ENCODE results near the gene RAB5B. TPM values are rescaled to one million over a fixed set of nuclear protein-coding genes. Genes with fewer than 3 reads are reported as not detected.

RAB5B gene
- total RNA-seq, 3 donors from 2014 or later: 131 to 179 (median 173) TPM

DNA sequence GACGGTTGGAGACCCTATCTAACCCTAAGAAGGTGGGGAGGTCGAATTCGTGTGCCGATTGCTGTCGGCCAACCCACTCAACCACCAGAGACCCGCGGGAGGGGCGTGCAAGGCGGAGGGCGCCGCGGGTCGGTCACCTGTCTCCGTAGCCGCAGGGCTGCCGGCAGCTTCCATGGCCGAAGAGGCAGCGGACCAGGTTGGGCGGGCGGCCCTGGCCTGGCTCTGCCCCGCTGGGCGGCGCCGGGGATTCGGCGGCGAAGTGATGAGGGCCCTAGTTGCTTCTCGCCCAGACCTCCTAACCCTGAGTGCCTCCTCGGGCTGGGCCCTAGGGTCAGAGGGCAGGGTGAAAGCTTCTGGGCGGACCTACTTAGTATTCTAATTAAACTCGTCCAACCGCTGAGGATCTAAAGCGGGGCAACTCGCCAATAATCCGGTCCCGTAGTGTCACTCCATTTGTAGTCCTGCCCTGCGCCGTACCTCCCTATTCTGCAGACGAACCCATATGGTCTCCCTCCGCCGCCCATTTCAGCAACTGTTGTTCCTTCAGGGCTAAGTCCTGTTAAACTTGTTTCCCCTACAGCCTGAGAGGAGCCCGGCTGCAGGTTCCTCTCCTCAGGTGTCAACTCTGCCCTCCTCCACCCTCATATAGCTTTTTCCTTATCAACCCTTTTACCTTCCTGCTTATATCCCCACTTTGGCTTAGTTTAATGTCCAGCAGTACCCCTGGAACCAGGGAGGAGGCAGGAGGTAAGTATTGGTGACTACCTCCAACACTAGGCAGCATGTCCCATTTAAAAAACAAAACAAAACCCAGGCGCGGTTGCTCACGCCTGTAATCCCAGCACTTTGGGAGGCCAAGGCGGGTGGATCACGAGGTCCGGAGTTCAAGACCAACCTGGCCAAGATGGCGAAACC is 46.0 kb upstream of the RAB5B start, which contains the start of gene PYM1:
Gene PYM1, minus strand, starts transcription at position 307 of the 915 bp plus-strand sequence. Its CDS starts 133 bp downstream, at position 174.
- intact Hi-C loops (cut with DNase I, micrococcal nuclease): no loop called here
- peak; percentile 54 for ATAC-seq
- Histone ChIP-seq H3K4me1 (ENCODE audit: low read depth) (peaks cover 39% of the 10 kb centered on the region), H3K9me3 (no peaks in the 10 kb centered on the region), H3K4me3 (peak within 1 kb of the TSS; percentile 87), H3K36me3 (ENCODE audit: low read depth) (no peaks in the 10 kb centered on the region)
- peak; percentile 86 to 92 (median 90) for DNase-seq
- TF ChIP-seq, protein P1, sequence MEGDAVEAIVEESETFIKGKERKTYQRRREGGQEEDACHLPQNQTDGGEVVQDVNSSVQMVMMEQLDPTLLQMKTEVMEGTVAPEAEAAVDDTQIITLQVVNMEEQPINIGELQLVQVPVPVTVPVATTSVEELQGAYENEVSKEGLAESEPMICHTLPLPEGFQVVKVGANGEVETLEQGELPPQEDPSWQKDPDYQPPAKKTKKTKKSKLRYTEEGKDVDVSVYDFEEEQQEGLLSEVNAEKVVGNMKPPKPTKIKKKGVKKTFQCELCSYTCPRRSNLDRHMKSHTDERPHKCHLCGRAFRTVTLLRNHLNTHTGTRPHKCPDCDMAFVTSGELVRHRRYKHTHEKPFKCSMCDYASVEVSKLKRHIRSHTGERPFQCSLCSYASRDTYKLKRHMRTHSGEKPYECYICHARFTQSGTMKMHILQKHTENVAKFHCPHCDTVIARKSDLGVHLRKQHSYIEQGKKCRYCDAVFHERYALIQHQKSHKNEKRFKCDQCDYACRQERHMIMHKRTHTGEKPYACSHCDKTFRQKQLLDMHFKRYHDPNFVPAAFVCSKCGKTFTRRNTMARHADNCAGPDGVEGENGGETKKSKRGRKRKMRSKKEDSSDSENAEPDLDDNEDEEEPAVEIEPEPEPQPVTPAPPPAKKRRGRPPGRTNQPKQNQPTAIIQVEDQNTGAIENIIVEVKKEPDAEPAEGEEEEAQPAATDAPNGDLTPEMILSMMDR (IDR thresholded peaks at IDR 0.05): no peak

DNA sequence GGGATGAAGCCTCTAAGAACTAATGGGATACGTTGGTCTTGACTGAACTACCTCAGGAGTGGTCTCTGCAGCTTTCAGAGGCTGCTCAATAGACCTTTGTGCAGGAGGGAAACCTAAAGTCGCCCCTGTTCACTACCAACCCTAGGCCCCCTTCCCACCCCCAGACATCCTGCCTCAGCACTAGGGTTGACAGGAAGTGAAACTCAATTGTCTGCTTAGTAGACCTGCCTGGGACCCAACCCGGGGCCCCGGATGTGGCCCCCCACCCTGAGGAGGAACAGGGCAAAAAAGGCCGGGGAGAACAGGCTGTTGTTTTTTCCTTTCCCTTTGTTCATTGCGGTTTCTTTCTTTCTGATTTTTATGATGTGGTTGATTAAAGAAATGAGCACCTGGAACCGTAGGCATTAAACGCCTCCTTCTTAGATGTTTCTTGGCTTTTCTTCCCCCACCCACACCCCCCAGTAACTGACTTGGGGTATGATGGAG is 44.5 kb upstream of the RAB5B start:
- H3K9me3 ChIP-seq: no peaks in the 10 kb centered on the region
- TF ChIP-seq, protein P1 (IDR thresholded peaks at IDR 0.05): no peak
- intact Hi-C loops (cut with DNase I, micrococcal nuclease): no loop called here
- no peaks in the 10 kb centered on the region for H3K36me3 ChIP-seq (ENCODE audit: low read depth)
- no peak overlapping the region for H3K4me3 ChIP-seq
- peaks cover 43% of the 10 kb centered on the region for H3K4me1 ChIP-seq (ENCODE audit: low read depth)
- DNase-seq: peak; percentile 64 to 90 (median 74)
- peak; percentile 5 for ATAC-seq

DNA sequence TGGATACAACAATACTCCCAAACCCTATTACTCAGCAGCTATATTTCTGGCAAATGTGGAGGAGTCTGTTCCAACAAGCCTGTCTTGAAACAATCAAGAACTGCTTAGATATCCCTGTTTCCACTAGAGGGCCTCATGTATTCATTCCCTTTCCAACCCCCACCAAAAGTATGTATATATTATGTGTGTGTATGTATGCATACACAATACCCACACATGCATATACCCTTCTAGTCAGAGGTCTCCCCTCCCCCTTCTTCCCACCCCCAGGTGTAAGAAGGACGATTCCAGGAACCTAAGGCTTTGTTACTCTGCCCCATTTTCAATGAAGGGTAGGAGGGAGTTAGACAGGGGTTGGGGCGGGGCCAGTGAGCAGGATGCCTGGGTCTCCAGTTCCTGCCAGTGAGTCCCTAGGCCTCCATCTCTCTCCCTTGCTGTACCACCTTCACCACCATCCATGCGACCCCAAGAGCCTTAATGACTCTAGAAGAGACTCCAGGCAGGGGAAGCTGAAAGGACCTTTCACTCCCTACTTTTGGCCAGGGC is 43.0 kb upstream of the RAB5B start, which contains the start of gene DGKA:
Gene DGKA, plus strand, starts transcription at position 392 of the 546 bp plus-strand sequence. CDS start 5,342 bp downstream, outside the sequence.
- Histone ChIP-seq H3K4me1 (ENCODE audit: low read depth) (peaks cover 39% of the 10 kb centered on the region), H3K4me3 (peak within 1 kb of the TSS; percentile 56), H3K9me3 (no peaks in the 10 kb centered on the region), H3K36me3 (ENCODE audit: low read depth) (no peaks in the 10 kb centered on the region)
- TF ChIP-seq, protein P1 (IDR thresholded peaks at IDR 0.05): peak; percentile 11
- intact Hi-C loops (cut with DNase I, micrococcal nuclease): loop anchor here in 1 of 2 donors (10.0 kb wide), 2 partner anchors 116 to 196 kb away; partner anchors contain the start of genes ORMDL2 and SARNP
- ATAC-seq (peak; percentile 43), DNase-seq (peak; percentile 75 to 87 (median 77))

DNA sequence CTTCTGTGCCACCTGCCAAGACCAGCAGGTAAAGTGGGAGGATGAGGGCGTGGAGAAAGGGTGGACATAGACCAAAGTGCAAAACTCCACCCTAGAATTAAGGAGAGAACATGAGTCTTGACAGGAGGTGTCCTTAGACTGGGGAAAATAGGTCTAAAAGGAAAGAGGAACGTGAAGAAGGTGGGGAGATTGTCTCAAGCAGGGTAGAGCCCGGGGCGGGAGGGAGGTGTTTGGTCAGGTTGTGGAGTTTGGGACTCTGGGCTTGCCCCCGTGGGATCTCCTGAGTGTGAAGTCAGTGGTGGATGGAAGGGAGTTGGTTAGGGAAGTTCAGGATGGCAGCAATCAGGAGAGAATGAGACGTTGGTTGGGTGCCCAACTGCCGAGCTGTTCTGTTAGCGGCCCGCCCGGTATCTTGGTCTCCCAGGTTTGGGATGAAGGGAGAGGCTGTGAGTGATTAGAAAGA is 42.5 kb upstream of the RAB5B start:
- peak; percentile 48 for ATAC-seq
- TF ChIP-seq, protein P1 (IDR thresholded peaks at IDR 0.05): no peak
- intact Hi-C loops (cut with DNase I, micrococcal nuclease): loop anchor here in 1 of 2 donors (10.0 kb wide), 2 partner anchors 117 to 197 kb away; partner anchors contain the start of genes ORMDL2 and SARNP
- H3K36me3 ChIP-seq (ENCODE audit: low read depth): no peaks in the 10 kb centered on the region
- H3K9me3 ChIP-seq: no peaks in the 10 kb centered on the region
- peaks cover 34% of the 10 kb centered on the region for H3K4me1 ChIP-seq (ENCODE audit: low read depth)
- peak overlapping the region; percentile 56 for H3K4me3 ChIP-seq
- peak; percentile 56 to 67 (median 59) for DNase-seq

DNA sequence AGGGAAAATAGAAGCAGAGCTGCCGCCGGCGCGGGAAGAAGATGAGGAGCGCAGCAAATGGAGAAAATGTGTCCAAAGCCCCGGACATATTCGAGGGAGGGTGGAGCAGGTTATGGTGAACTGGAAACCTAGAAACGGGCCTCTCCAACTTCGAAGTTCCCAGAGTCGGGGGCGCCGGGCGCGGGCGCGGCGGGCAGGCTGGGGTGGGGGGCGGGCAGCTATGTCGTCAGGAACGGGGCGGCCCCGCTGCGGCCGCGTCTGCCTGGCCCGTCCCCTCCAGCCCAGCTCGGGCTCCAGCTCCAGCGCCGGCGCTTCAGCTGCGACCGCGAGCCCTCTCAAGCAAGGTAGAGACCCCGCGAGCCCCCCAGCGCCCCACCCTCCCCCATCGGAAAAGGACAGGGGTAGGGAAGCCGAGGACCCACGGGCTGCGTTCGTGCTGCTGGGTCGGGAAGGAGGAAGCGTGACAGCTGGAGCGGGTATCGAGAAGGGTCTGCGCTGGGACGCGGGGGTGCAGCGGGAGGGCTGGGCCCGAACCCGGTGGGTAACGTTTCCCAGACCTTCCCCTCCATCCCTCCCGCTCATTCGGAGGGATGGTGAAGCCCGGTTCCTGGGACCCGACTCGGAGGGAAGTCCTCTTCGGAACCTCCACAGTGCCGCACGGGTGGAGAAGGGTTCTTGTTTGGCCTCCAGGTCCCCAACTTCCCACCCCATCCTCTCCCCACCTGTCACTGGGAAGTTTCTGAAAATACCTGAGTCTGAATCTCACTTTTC is 41.9 kb upstream of the RAB5B start:
- Histone ChIP-seq H3K36me3 (ENCODE audit: low read depth) (no peaks in the 10 kb centered on the region), H3K4me3 (peak overlapping the region; percentile 56), H3K4me1 (ENCODE audit: low read depth) (peaks cover 34% of the 10 kb centered on the region), H3K9me3 (no peaks in the 10 kb centered on the region)
- TF ChIP-seq, protein P1 (IDR thresholded peaks at IDR 0.05): no peak
- intact Hi-C loops (cut with DNase I, micrococcal nuclease): loop anchor here in 1 of 2 donors (10.0 kb wide), 2 partner anchors 117 to 197 kb away; partner anchors contain the start of genes ORMDL2 and SARNP
- peak; percentile 39 for ATAC-seq
- DNase-seq: peak; percentile 73 to 81 (median 81)
